Measurements from ENCODE around the gene PTPRF. TPM values are rescaled to one million over a fixed set of nuclear protein-coding genes. Genes with fewer than 3 reads are reported as not detected.

PTPRF gene
- total RNA-seq, 1 donor from 2014 or later, result 2.9 TPM

GRCh38 chr1:43619996-43620920 lies 89.6 kb downstream of the PTPRF start:
- no peak overlapping the region for H3K27ac ChIP-seq (replicated peaks)
- no peaks in the 10 kb centered on the region for H3K36me3 ChIP-seq
- DNase-seq, result no peak

DNA sequence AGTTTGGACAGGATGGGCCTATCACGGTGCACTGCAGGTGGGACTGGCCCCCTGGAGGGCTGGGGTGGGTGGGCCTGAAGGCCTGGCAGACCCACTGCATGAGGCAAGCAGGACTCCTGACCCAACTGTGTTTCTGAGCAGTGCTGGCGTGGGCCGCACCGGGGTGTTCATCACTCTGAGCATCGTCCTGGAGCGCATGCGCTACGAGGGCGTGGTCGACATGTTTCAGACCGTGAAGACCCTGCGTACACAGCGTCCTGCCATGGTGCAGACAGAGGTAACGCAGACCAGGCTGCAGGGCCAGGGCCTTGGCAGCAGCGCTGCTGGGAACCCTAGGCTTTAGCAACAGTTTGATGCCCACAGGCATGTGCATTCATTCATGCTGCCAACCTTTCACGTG lies 90.3 kb downstream of the PTPRF start:
- Histone ChIP-seq H3K4me3 (no peak overlapping the region), H3K27me3 (ENCODE audit: low read depth) (no peaks in the 10 kb centered on the region), H3K36me3 (no peaks in the 10 kb centered on the region), H3K27ac (replicated peaks) (no peak overlapping the region), H3K4me1 (no peaks in the 10 kb centered on the region), H3K9me3 (replicated peaks) (no peaks in the 10 kb centered on the region)
- DNase-seq, result no peak
- intact Hi-C loops (cut with micrococcal nuclease), result no loop called here
- no peak for TF ChIP-seq CTCF (IDR thresholded peaks at IDR 0.05; ENCODE audit: borderline replicate concordance)

More at GRCh38 chr1:43619996-43620920, 89.6 kb downstream of the PTPRF start:
- H3K4me3 ChIP-seq, result no peak overlapping the region
- no peaks in the 10 kb centered on the region for H3K9me3 ChIP-seq (replicated peaks)
- TF ChIP-seq CTCF (IDR thresholded peaks at IDR 0.05; ENCODE audit: borderline replicate concordance), result no peak
- H3K4me1 ChIP-seq, result no peaks in the 10 kb centered on the region
- intact Hi-C loops (cut with micrococcal nuclease), result no loop called here
- H3K27me3 ChIP-seq (ENCODE audit: low read depth), result no peaks in the 10 kb centered on the region

DNA sequence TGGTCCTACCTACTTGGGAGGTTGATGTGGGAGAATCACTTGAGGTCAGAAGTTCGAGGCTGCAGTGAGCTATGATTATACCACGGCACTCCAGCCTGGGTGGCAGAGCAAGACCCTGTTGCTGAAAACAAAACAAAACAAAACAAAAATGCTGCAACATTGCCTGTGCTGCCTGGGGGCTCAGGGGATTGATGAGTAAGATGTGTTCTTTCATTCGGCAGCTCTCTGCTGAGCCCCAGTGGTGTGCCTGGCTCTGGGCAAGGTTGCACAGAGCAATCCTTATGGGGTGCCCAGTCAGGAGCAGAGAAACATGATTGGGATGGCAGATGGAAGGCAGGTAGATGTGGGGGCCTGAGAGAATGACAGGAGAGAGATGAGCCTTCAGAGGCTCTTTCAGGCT lies 90.7 kb downstream of the PTPRF start:
- Histone ChIP-seq H3K27ac (replicated peaks) (no peak overlapping the region), H3K9me3 (replicated peaks) (no peaks in the 10 kb centered on the region), H3K4me1 (no peaks in the 10 kb centered on the region), H3K36me3 (no peaks in the 10 kb centered on the region), H3K27me3 (ENCODE audit: low read depth) (no peaks in the 10 kb centered on the region), H3K4me3 (no peak overlapping the region)
- intact Hi-C loops (cut with micrococcal nuclease), result no loop called here
- no peak for TF ChIP-seq CTCF (IDR thresholded peaks at IDR 0.05; ENCODE audit: borderline replicate concordance)
- no peak for DNase-seq

- no peak for TF ChIP-seq CTCF (IDR thresholded peaks at IDR 0.05; ENCODE audit: borderline replicate concordance)
- DNase-seq, result no peak
- H3K4me1 ChIP-seq, result no peaks in the 10 kb centered on the region
- H3K27me3 ChIP-seq (ENCODE audit: low read depth), result peaks cover 3% of the 10 kb centered on the region
- H3K9me3 ChIP-seq (replicated peaks), result no peaks in the 10 kb centered on the region
- no peak overlapping the region for H3K4me3 ChIP-seq
- intact Hi-C loops (cut with micrococcal nuclease), result no loop called here
- no peak overlapping the region for H3K27ac ChIP-seq (replicated peaks)
- H3K36me3 ChIP-seq, result no peaks in the 10 kb centered on the region
Observed at GRCh38 chr1:43621861-43622260, 91.2 kb downstream of the PTPRF start.

GRCh38 chr1:43622471-43622870 lies 91.8 kb downstream of the PTPRF start:
- H3K9me3 ChIP-seq (replicated peaks), result no peaks in the 10 kb centered on the region
- no peak overlapping the region for H3K4me3 ChIP-seq
- H3K4me1 ChIP-seq, result no peaks in the 10 kb centered on the region
- no peak for DNase-seq
- TF ChIP-seq CTCF (IDR thresholded peaks at IDR 0.05; ENCODE audit: borderline replicate concordance), result no peak
- no peaks in the 10 kb centered on the region for H3K36me3 ChIP-seq
- peaks cover 7% of the 10 kb centered on the region for H3K27me3 ChIP-seq (ENCODE audit: low read depth)
- no peak overlapping the region for H3K27ac ChIP-seq (replicated peaks)
- intact Hi-C loops (cut with micrococcal nuclease), result no loop called here
